Upper lobe of left lung (tissue), 6 donors: Measurements from ENCODE around the gene NFASC. TPM values are rescaled to one million over a fixed set of nuclear protein-coding genes. Genes with fewer than 3 reads are reported as not detected.
A peak's percentile ranks its signal among the peaks of the same experiment; 100 is the strongest.

ENCODE experiments used
- ATAC-seq, 2 donors: fragments of 200-7000 bp; cut with Tn5 transposase; one replicate each; pipeline ENCODE4 v1.9.1; 2022; ENCODE audit warnings: mild to moderate bottlenecking in 2 of 2, moderate library complexity in 2 of 2; ENCODE audit not compliant: low FRiP score in 2 of 2
- DNase-seq, 2 donors: peaks; one replicate each; pipeline ENCODE4 v3.0.0-alpha.2; 2019 to 2020
- H3K27ac ChIP-seq, 4 donors: fragments of 200-600 bp; sonication (generic); one replicate each; pipeline ENCODE4 v1.5.1; 2016 to 2019
- H3K27me3 ChIP-seq, 4 donors: fragments of 200-600 bp; sonication (generic); one replicate each; pipeline ENCODE4 v1.5.1; 2017 to 2019
- H3K36me3 ChIP-seq, 4 donors: fragments of 200-600 bp; sonication (generic); one replicate each; pipeline ENCODE4 v1.5.1; 2016 to 2019
- H3K4me1 ChIP-seq, 4 donors: fragments of 200-600 bp; sonication (generic); one replicate each; pipeline ENCODE4 v1.5.1; 2018 to 2019
- H3K4me3 ChIP-seq, 4 donors: fragments of 200-600 bp; sonication (generic); one replicate each; pipeline ENCODE4 v1.5.1; 2017 to 2019; ENCODE audit warnings: mild to moderate bottlenecking in 2 of 4, moderate library complexity in 1 of 4
- H3K9me3 ChIP-seq, 4 donors: fragments of 200-600 bp; sonication (generic); one replicate each; pipeline ENCODE4 v1.5.1; 2018 to 2019
- CTCF ChIP-seq, 6 experiments: fragments of 450-650 bp in 4 of 6; fragments of 200-600 bp in 2 of 6; sonication (generic) in 2 of 6; IDR thresholded peaks; one replicate each; pipeline ENCODE4 v1.5.1; 2016 to 2019; ENCODE audit warnings: antibody characterized with exemption in 6 of 6
- EP300 ChIP-seq, 4 donors: sonication (generic); formaldehyde crosslinking; IDR thresholded peaks; one replicate each; pipeline ENCODE4 v1.5.1; 2017; ENCODE audit warnings: antibody characterized with exemption in 4 of 4, control low read depth in 2 of 4
- POLR2A ChIP-seq, 4 donors: fragments of 450-650 bp; IDR thresholded peaks; one replicate each; pipeline ENCODE4 v1.5.1; 2016 to 2017; ENCODE audit warnings: antibody characterized with exemption in 4 of 4, mild to moderate bottlenecking in 2 of 4
- POLR2AphosphoS5 ChIP-seq, 2 donors: sonication (generic); formaldehyde crosslinking; IDR thresholded peaks; one replicate each; pipeline ENCODE4 v1.5.1; 2017; ENCODE audit warnings: antibody characterized with exemption in 2 of 2
- WGBS, 2 donors: methylation state at CpG; one replicate each; pipeline ENCODE4 v1.1.5; 2017 to 2018; 5-methylcytosine and 5-hydroxymethylcytosine counted together
- total RNA-seq, 6 donors: library from RNA; depleted of rRNA in 4 of 6; stranded (reverse); fragments of >200 nt in 4 of 6; gene quantifications; one replicate each; pipeline versions ENCODE4 v1.1.0 to v1.2.1, GENCODE V29; 2016 to 2021
- donor health status: DM: no; HTN: no; CAD: no; lungs with moderate emphysema.
- donor health status: DM: no; HTN: yes; CAD: no; lungs with severe emphysema.

The NFASC gene
- total RNA-seq, 6 donors from 2014 or later: 5.5 to 16.8 (median 6.9) TPM

GRCh38 chr1:204921855-204922516, 51.3 kb downstream of the NFASC start:
- Histone ChIP-seq H3K9me3 (no peaks in the 10 kb centered on the region), H3K4me3 (no peak overlapping the region), H3K27me3 (no peaks in the 10 kb centered on the region), H3K36me3 (no peaks in the 10 kb centered on the region), H3K27ac (no peak overlapping the region), H3K4me1 (no peaks in the 10 kb centered on the region)
- DNase-seq (no peak), ATAC-seq (peak in 1 of 2 donors; percentile 39)
- no peak for TF ChIP-seq CTCF (IDR thresholded peaks at IDR 0.05)
- no peak for TF ChIP-seq EP300 (IDR thresholded peaks at IDR 0.05)
- TF ChIP-seq POLR2AphosphoS5 (IDR thresholded peaks at IDR 0.05): no peak
- TF ChIP-seq POLR2A (IDR thresholded peaks at IDR 0.05): no peak
- WGBS, 2 donors: 77 to 80% methylated on average over 15 of the region's 15 CpGs

- no peak overlapping the region for H3K27ac ChIP-seq
- DNase-seq (no peak), ATAC-seq (no peak)
- no peak overlapping the region for H3K4me3 ChIP-seq
- H3K9me3 ChIP-seq: no peaks in the 10 kb centered on the region
- no peaks in the 10 kb centered on the region for H3K4me1 ChIP-seq
- TF ChIP-seq POLR2AphosphoS5 (IDR thresholded peaks at IDR 0.05) (no peak), CTCF (IDR thresholded peaks at IDR 0.05) (no peak), EP300 (IDR thresholded peaks at IDR 0.05) (no peak), POLR2A (IDR thresholded peaks at IDR 0.05) (no peak)
- no peaks in the 10 kb centered on the region for H3K36me3 ChIP-seq
- no peaks in the 10 kb centered on the region for H3K27me3 ChIP-seq
- 51 to 60% methylated on average over 10 of the region's 10 CpGs for WGBS, 2 donors
Measured at GRCh38 chr1:204923201-204923600, 52.5 kb downstream of the NFASC start.

- WGBS, 2 donors: 69 to 81% methylated on average over 4 of the region's 4 CpGs
- no peaks in the 10 kb centered on the region for H3K36me3 ChIP-seq
- no peak for TF ChIP-seq CTCF (IDR thresholded peaks at IDR 0.05)
- TF ChIP-seq POLR2AphosphoS5 (IDR thresholded peaks at IDR 0.05): no peak
- no peak for TF ChIP-seq POLR2A (IDR thresholded peaks at IDR 0.05)
- no peak for TF ChIP-seq EP300 (IDR thresholded peaks at IDR 0.05)
Measured at GRCh38 chr1:204923626-204924012, 53.0 kb downstream of the NFASC start.

GRCh38 chr1:204924013-204924759, 53.5 kb downstream of the NFASC start:
- no peak overlapping the region for H3K27ac ChIP-seq
- 57 to 58% methylated on average over 5 of the region's 5 CpGs for WGBS, 2 donors
- no peaks in the 10 kb centered on the region for H3K9me3 ChIP-seq
- no peak overlapping the region for H3K4me3 ChIP-seq
- no peak for ATAC-seq
- H3K4me1 ChIP-seq: no peaks in the 10 kb centered on the region
- H3K27me3 ChIP-seq: no peaks in the 10 kb centered on the region
- TF ChIP-seq CTCF (IDR thresholded peaks at IDR 0.05) (no peak), EP300 (IDR thresholded peaks at IDR 0.05) (no peak), POLR2AphosphoS5 (IDR thresholded peaks at IDR 0.05) (no peak)
- DNase-seq: no peak
- H3K36me3 ChIP-seq: no peaks in the 10 kb centered on the region

More at GRCh38 chr1:204923626-204924012, 53.0 kb downstream of the NFASC start:
- Histone ChIP-seq H3K27me3 (no peaks in the 10 kb centered on the region), H3K4me3 (no peak overlapping the region), H3K4me1 (no peaks in the 10 kb centered on the region), H3K27ac (no peak overlapping the region), H3K9me3 (no peaks in the 10 kb centered on the region)
- no peak for DNase-seq
- no peak for ATAC-seq
